Pancreas (tissue), 10 donors: ENCODE data around the gene KCNQ5. TPM values are rescaled to one million over a fixed set of nuclear protein-coding genes. Genes with fewer than 3 reads are reported as not detected.

Source experiments
- ATAC-seq, 4 donors: fragments of 200-7000 bp; cut with Tn5 transposase; one replicate each; pipeline versions ENCODE4 v1.8.0 to v1.9.1; 2020; ENCODE audit warnings: mild to moderate bottlenecking in 4 of 4, moderate library complexity in 4 of 4
- DNase-seq, 6 donors: peaks; one replicate each; pipeline ENCODE4 v3.0.0-alpha.2; 2020
- FAIRE-seq: peaks from 2 replicates; lab custom pipeline; 2012; peaks lifted over from hg19 to GRCh38; lab: Jason Lieb, UNC
- H3K27ac ChIP-seq, 4 donors: fragments of 200-600 bp; sonication (generic); 1 replicate in 3 of 4; 2 replicates in 1 of 4; pipeline versions ENCODE4 v1.5.0 to v1.8.0; 2020
- H3K27me3 ChIP-seq, 4 donors: fragments of 200-600 bp; one replicate each; pipeline ENCODE4 v1.8.0; 2021
- H3K36me3 ChIP-seq, 3 donors: fragments of 200-600 bp; sonication (generic) in 1 of 3; one replicate each; pipeline versions ENCODE4 v1.5.0 to v1.8.0; 2020 to 2021
- H3K4me1 ChIP-seq, 3 donors: fragments of 200-600 bp; one replicate each; pipeline ENCODE4 v1.8.0; 2021
- H3K4me3 ChIP-seq, 4 donors: fragments of 200-600 bp; sonication (generic) in 2 of 4; one replicate each; pipeline versions ENCODE4 v1.5.0 to v1.8.0; 2020 to 2021
- H3K9me3 ChIP-seq, 4 donors: fragments of 200-600 bp; one replicate each; pipeline ENCODE4 v1.8.0; 2021
- WGBS, 2 donors: extraction: QIAGEN DNeasy Blood & Tissue Kit; methylation state at CpG; one replicate each; pipeline ENCODE4 v1.1.7; 2013; 5-methylcytosine and 5-hydroxymethylcytosine counted together
- intact Hi-C, 3 donors: fragments of 100-400 bp; cut with DNase I; formaldehyde crosslinking; loops; one replicate each; pipeline versions ENCODE4 v1.11.1 to v1.14.2; 2022
- polyA plus RNA-seq, 2 donors: library from polyadenylated mRNA; stranded (reverse); fragments of 200-250 nt; gene quantifications; one replicate each; pipeline ENCODE4 v1.2.3, GENCODE V29; 2013
- total RNA-seq, 6 donors: library from RNA; stranded (reverse); fragmentation: NEBNext Ultra II Directional in 4 of 6; extraction: Animal tissue kit (Norgen Biotek cat#: 25700) in 4 of 6; gene quantifications; one replicate each; pipeline versions ENCODE4 v1.2.1 to v1.2.4, GENCODE V29; 2021 to 2023
- TF ChIP-seq, protein P1 (sequence below), 4 donors: fragments of 200-600 bp; sonication (generic) in 3 of 4; IDR thresholded peaks; one replicate each; pipeline versions ENCODE4 v1.5.0 to v1.8.0; 2021; ENCODE audit warnings: antibody characterized with exemption in 4 of 4
- donor health status: healthy with polysubstance abuse.
- donor health status: DM: no; HTN: no; CAD: no; lungs with moderate emphysema.
- donor health status: DM: no; HTN: no; CAD: no.
- donor health status: control.
- donor health status: control.
- donor health status: Bipolar disorder and iron deficiency.
- donor health status: DM: yes; HTN: yes; CAD: no.
- donor health status: DM: no; HTN: no; CAD: no.
- donor health status: DM: no; HTN: no; CAD: no.
- donor health status: DM: yes; HTN: yes; CAD: no.

The KCNQ5 gene
- total and polyA plus RNA-seq, 8 donors: 0.03 to 1.1 (median 0.13) TPM

DNA sequence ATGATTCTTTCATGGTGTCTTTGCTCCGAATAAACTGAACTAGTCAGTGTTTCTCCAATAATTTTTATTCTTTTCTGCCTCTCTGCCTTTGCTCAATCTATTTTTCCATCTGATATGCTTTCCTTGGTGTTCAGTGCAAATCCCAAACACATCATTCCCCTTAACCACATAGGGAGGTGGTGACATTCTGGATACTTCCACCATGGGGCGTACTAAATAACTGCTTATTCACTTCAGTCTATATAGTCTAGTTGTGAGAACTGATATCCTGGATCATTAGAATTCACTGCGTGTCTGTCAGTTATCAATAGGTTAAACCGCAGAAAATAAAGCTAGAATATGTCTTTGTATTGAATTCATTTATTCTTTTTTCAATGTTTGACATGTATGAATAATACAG, 83.1 kb downstream of the KCNQ5 start:
- 73 to 82% methylated on average over 4 of the region's 4 CpGs for WGBS, 2 donors
- Histone ChIP-seq H3K27ac (no peak overlapping the region), H3K27me3 (no peaks in the 10 kb centered on the region), H3K4me1 (peaks cover 0 to 6% (median 0%) of the 10 kb centered on the region in 3 donors), H3K36me3 (no peaks in the 10 kb centered on the region), H3K9me3 (no peaks in the 10 kb centered on the region), H3K4me3 (no peak overlapping the region)
- no peak for DNase-seq
- ATAC-seq: no peak
- FAIRE-seq: no peak
- intact Hi-C loops: no loop called here
- TF ChIP-seq, protein P1, sequence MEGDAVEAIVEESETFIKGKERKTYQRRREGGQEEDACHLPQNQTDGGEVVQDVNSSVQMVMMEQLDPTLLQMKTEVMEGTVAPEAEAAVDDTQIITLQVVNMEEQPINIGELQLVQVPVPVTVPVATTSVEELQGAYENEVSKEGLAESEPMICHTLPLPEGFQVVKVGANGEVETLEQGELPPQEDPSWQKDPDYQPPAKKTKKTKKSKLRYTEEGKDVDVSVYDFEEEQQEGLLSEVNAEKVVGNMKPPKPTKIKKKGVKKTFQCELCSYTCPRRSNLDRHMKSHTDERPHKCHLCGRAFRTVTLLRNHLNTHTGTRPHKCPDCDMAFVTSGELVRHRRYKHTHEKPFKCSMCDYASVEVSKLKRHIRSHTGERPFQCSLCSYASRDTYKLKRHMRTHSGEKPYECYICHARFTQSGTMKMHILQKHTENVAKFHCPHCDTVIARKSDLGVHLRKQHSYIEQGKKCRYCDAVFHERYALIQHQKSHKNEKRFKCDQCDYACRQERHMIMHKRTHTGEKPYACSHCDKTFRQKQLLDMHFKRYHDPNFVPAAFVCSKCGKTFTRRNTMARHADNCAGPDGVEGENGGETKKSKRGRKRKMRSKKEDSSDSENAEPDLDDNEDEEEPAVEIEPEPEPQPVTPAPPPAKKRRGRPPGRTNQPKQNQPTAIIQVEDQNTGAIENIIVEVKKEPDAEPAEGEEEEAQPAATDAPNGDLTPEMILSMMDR (IDR thresholded peaks at IDR 0.05): no peak

DNA sequence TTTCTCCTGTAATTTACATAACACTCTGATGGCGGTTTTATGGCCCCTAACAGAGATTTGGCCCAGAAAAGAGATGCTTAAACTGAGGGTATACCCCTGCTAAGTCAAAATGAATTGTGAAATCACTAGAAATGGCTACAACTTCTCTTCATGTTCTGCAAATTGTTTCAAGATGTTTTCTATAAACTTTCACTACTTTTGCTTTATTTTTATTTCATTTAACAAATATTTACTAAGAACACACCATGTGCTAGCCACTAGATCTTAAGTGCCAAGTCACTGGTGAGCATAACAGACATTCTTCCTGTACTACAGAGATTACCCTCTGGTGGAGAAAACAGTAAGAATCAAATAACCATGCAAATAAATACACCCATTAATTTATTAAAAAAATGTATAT, 87.6 kb downstream of the KCNQ5 start:
- no peak overlapping the region for H3K27ac ChIP-seq
- H3K27me3 ChIP-seq: no peaks in the 10 kb centered on the region
- H3K9me3 ChIP-seq: no peaks in the 10 kb centered on the region
- TF ChIP-seq, protein P1 (IDR thresholded peaks at IDR 0.05): no peak
- intact Hi-C loops: no loop called here
- no peak for FAIRE-seq
- H3K4me1 ChIP-seq: no peaks in the 10 kb centered on the region
- H3K4me3 ChIP-seq: no peak overlapping the region
- no peak for ATAC-seq
- 70 to 86% methylated on average over 1 of the region's 1 CpG for WGBS, 2 donors
- DNase-seq: no peak
- no peaks in the 10 kb centered on the region for H3K36me3 ChIP-seq

DNA sequence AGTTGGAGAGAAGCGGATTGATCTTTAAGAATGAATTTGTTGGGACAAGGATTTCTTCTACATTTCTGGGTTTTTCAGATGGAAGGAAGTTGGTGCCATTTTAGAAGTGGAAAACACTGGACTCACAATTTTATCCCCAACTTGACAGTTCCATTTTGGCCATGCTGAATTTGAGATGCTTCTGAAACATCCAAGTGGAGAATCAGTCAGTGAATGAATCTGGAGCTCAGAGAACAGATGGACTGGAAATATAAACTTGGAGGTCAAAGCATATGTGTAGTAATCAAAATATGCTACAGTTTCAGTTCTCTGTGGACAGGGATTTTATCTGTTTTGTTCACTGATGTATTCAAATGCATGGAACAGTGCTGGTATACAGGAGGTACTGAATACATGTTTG, 89.9 kb downstream of the KCNQ5 start:
- no peak overlapping the region for H3K27ac ChIP-seq
- no peaks in the 10 kb centered on the region for H3K9me3 ChIP-seq
- H3K27me3 ChIP-seq: no peaks in the 10 kb centered on the region
- FAIRE-seq (no peak), ATAC-seq (no peak), DNase-seq (no peak)
- H3K36me3 ChIP-seq: no peaks in the 10 kb centered on the region
- intact Hi-C loops: no loop called here
- no peak overlapping the region for H3K4me3 ChIP-seq
- 94 to 97% methylated on average over 1 of the region's 1 CpG for WGBS, 2 donors
- TF ChIP-seq, protein P1 (IDR thresholded peaks at IDR 0.05): no peak
- no peaks in the 10 kb centered on the region for H3K4me1 ChIP-seq

DNA sequence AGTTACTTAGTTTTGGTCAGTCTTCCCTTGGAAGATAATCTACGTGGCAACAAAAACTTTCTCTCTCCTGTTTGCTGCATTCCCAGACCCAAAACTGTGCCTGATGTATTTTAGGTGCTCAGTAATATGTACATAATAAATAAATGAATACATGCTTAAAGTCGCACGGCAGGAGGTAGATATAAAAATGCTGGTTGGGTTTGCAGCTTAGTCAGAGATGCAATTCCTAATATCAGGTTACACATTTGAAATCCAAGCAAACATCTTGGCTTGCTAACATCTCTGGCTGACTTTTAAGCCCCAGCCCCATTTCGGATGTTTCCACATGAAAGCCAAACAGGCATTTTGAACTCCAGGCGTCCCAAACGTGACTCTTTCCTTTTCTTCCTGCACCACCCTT, 91.0 kb downstream of the KCNQ5 start:
- TF ChIP-seq, protein P1 (IDR thresholded peaks at IDR 0.05): no peak
- WGBS, 2 donors: 59 to 65% methylated on average over 6 of the region's 6 CpGs
- no peaks in the 10 kb centered on the region for H3K9me3 ChIP-seq
- ATAC-seq: no peak
- no peak overlapping the region for H3K27ac ChIP-seq
- H3K4me1 ChIP-seq: no peaks in the 10 kb centered on the region
- DNase-seq: no peak
- no peak overlapping the region for H3K4me3 ChIP-seq
- no peaks in the 10 kb centered on the region for H3K36me3 ChIP-seq
- intact Hi-C loops: no loop called here
- FAIRE-seq: no peak
- no peaks in the 10 kb centered on the region for H3K27me3 ChIP-seq

DNA sequence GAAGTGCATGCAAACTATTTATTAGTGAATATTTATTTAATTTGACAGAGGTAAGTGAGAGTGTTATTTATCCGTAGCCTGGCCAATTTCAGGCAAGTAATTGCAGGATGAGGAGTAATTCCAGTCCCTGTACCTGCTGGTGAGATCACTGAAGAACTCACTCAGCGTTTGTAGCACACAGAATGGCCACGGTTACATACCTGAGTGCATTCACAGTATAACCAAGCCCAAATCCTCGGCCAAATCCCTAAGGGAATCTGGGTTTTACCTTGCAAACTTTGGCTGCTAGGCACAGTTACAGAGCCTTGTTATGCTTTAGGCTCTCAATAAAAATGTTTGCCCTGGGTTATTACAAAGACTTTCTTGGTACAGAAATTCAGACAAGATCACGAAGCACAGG, 93.3 kb downstream of the KCNQ5 start:
- FAIRE-seq (no peak), ATAC-seq (no peak), DNase-seq (no peak)
- Histone ChIP-seq H3K27ac (no peak overlapping the region), H3K9me3 (no peaks in the 10 kb centered on the region), H3K27me3 (no peaks in the 10 kb centered on the region), H3K4me3 (no peak overlapping the region), H3K36me3 (no peaks in the 10 kb centered on the region), H3K4me1 (no peaks in the 10 kb centered on the region)
- intact Hi-C loops: no loop called here
- TF ChIP-seq, protein P1 (IDR thresholded peaks at IDR 0.05): no peak
- WGBS, 2 donors: 65 to 67% methylated on average over 5 of the region's 5 CpGs
